IPS DF 19.7 (cell line): Measurements from ENCODE around the gene PGS1.
"Not testable (repeated sequence)": the region's sequence is repeated elsewhere in the genome, so short reads cannot be mapped to it uniquely, and the experiment has no call there.

Source experiments
- DNase-seq: peaks from one replicate; pipeline ENCODE4 v3.0.0-alpha.2; 2013; ENCODE audit warnings: low read depth, low spot score

The PGS1 gene

GRCh38 chr17:78444392-78444791 is 65.9 kb downstream of the PGS1 start:
- DNase-seq: no peak

- no peak for DNase-seq
Observed at GRCh38 chr17:78446833-78447232, 68.4 kb downstream of the PGS1 start.

GRCh38 chr17:78448356-78448993 is 70.0 kb downstream of the PGS1 start:
- no peak for DNase-seq

GRCh38 chr17:78449983-78450595 is 71.6 kb downstream of the PGS1 start:
- DNase-seq: no peak

GRCh38 chr17:78450696-78451345 is 72.4 kb downstream of the PGS1 start:
- no peak for DNase-seq

- no peak for DNase-seq
Observed at GRCh38 chr17:78451753-78452152, 73.3 kb downstream of the PGS1 start.

GRCh38 chr17:78454346-78454745 is 75.9 kb downstream of the PGS1 start:
- no peak for DNase-seq

GRCh38 chr17:78458091-78458490 is 79.6 kb downstream of the PGS1 start:
- no peak for DNase-seq

- no peak for DNase-seq
Observed at GRCh38 chr17:78458736-78459335, 80.4 kb downstream of the PGS1 start.

- no peak for DNase-seq
Observed at GRCh38 chr17:78459696-78460095, 81.2 kb downstream of the PGS1 start.

GRCh38 chr17:78460176-78460675 is 81.8 kb downstream of the PGS1 start:
- no peak for DNase-seq

GRCh38 chr17:78460951-78461798 is 82.7 kb downstream of the PGS1 start:
- DNase-seq: no peak

GRCh38 chr17:78461799-78462053 is 83.3 kb downstream of the PGS1 start:
- DNase-seq: no peak

GRCh38 chr17:78462148-78462547 is 83.7 kb downstream of the PGS1 start:
- no peak for DNase-seq

- not testable (repeated sequence) for DNase-seq
Observed at GRCh38 chr17:78466109-78466785, 87.8 kb downstream of the PGS1 start.

- DNase-seq: no peak
Observed at GRCh38 chr17:78466786-78467715, 88.6 kb downstream of the PGS1 start.

- DNase-seq: no peak
Observed at GRCh38 chr17:78468366-78468765, 89.9 kb downstream of the PGS1 start.

GRCh38 chr17:78469443-78469842 is 91.0 kb downstream of the PGS1 start:
- no peak for DNase-seq

- DNase-seq: no peak
Observed at GRCh38 chr17:78471635-78472034, 93.2 kb downstream of the PGS1 start.
